Right forelimb (tissue), 1 donor: ENCODE data around the gene EFCC1.

ENCODE experiments used
- DNase-seq: peaks from one replicate; pipeline ENCODE4 v3.0.0-alpha.2; 2018

EFCC1 gene

GRCh38 chr3:129016720-129017483, 15.8 kb downstream of the EFCC1 start:
- no peak for DNase-seq

- no peak for DNase-seq
Measured at GRCh38 chr3:129017484-129017899, 16.4 kb downstream of the EFCC1 start.

- DNase-seq: no peak
Measured at GRCh38 chr3:129018271-129018670, 17.2 kb downstream of the EFCC1 start.

GRCh38 chr3:129018751-129019150, 17.6 kb downstream of the EFCC1 start:
- DNase-seq: no peak

GRCh38 chr3:129019266-129019665, 18.2 kb downstream of the EFCC1 start:
- DNase-seq: no peak

- peak; percentile 33 for DNase-seq
Measured at GRCh38 chr3:129020691-129021090, 19.6 kb downstream of the EFCC1 start.

GRCh38 chr3:129021140-129021551, 20.0 kb downstream of the EFCC1 start:
- DNase-seq: no peak

- peak; percentile 70 for DNase-seq
Measured at GRCh38 chr3:129022114-129023007, 21.3 kb downstream of the EFCC1 start.

GRCh38 chr3:129023008-129023358, 21.9 kb downstream of the EFCC1 start:
- DNase-seq: no peak

- no peak for DNase-seq
Measured at GRCh38 chr3:129023909-129024308, 22.8 kb downstream of the EFCC1 start.

- DNase-seq: no peak
Measured at GRCh38 chr3:129025108-129025507, 24.0 kb downstream of the EFCC1 start.

- DNase-seq: no peak
Measured at GRCh38 chr3:129025691-129026435, 24.8 kb downstream of the EFCC1 start.

GRCh38 chr3:129026728-129027543, 25.8 kb downstream of the EFCC1 start:
- peak; percentile 85 for DNase-seq

GRCh38 chr3:129027544-129027880, 26.4 kb downstream of the EFCC1 start:
- no peak for DNase-seq

- DNase-seq: no peak
Measured at GRCh38 chr3:129028866-129029265, 27.8 kb downstream of the EFCC1 start.

GRCh38 chr3:129030611-129031010, 29.5 kb downstream of the EFCC1 start:
- no peak for DNase-seq

GRCh38 chr3:129031476-129032215, 30.5 kb downstream of the EFCC1 start:
- DNase-seq: no peak

GRCh38 chr3:129032716-129033115, 31.6 kb downstream of the EFCC1 start:
- no peak for DNase-seq

- DNase-seq: no peak
Measured at GRCh38 chr3:129033151-129033550, 32.0 kb downstream of the EFCC1 start.

GRCh38 chr3:129033633-129034321, 32.7 kb downstream of the EFCC1 start:
- DNase-seq: no peak

- DNase-seq: no peak
Measured at GRCh38 chr3:129034642-129035041, 33.5 kb downstream of the EFCC1 start.
